GM21515 (cell line): ENCODE results near the gene CXorf38.

Experiments used
- ATAC-seq: cut with Tn5 transposase; IDR thresholded peaks from one replicate; pipeline ENCODE4 v1.9.1; 2021; ENCODE audit not compliant: unreplicated experiment

CXorf38 gene

GRCh38 chrX:40647307-40648197, at the start of gene CXorf38:
Gene CXorf38, minus strand, starts transcription at chrX:40647561. Its CDS starts 41 bp downstream, at chrX:40647520.
- peak; percentile 72 for ATAC-seq

DNA sequence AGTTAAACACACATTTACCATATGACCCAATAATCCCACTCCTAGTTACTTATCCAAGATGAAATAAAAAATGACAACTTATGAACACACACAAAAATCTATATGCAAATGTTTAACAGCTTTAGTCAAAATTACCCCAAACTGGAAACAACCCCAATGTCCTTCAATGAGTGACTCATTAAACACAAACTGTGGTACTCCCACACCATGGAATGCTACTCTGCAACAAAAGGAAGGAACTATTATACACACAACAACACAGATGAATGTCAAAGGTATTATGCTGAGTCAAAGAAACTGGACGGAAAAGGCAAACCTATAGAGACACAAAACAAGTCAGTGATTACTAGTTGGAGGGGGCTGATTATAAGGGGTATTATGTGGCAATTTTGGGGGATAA, 47.4 kb upstream of the CXorf38 start:
- ATAC-seq: no peak

DNA sequence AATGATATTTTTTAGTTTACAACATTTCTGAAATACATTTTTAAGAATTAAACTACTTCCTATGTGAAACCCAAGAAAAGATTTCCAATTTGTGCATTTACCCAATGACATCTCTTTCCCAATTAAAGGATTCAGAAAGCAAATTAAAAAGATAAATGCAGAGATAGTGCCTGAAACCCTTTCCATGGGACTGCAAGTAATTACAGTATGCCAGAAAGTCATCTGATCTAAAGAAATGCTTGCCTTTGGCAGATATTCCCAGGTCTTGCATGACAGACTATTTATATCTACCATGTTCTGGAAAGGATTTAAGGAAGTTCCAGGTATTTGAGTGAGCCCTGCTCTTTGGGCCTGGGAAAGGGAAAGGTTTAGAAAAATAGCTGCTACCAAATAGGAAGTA, 41.6 kb upstream of the CXorf38 start:
- ATAC-seq: no peak

DNA sequence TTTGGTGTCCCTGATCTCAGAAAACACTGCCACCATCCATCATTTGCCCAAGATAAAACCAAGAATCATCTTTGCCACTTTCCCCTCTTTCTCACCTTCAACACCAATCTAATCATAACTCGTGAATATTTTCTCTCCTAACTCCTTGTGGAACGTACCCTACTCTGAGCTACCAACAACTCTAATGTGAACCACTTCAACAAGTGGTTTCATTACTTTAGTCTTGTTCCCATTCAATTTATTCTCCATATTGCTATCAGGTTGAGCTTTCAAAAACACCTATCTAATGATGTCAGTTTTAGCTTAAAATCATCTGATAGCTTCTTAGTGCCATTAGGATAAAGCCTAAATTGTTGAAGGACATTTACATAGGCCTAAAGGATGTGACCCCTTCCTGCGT, 39.8 kb upstream of the CXorf38 start:
- ATAC-seq: no peak

DNA sequence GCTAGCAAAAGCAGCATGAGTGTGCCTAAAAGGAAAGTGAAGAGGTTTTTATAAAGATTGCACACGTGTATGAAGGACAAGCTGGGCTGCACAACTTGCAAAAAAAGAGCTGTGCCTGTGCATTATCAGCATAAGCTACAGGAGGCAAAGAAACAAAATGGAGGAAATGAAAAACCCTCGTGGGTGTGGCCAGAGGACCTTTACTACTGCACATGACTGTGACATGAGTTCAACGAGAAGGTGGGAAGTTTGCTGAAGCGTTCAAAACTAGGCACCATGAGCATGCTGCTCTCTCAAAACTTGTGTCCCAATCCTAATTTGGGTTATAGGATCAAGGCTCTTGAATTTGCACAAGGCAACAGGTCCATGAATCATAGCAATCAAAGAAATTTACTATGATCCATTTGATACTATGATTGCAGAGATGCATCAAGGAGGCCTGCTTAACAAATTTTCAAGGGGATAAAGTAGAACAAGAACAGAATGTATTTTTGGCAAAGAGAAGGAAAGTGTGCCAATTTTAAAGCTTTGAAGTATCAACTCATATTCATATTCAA, 38.1 kb upstream of the CXorf38 start:
- no peak for ATAC-seq

- ATAC-seq: no peak
These were observed 36.7 kb upstream of the CXorf38 start for GRCh38 chrX:40684092-40684491.

GRCh38 chrX:40683245-40683644, 35.9 kb upstream of the CXorf38 start:
- no peak for ATAC-seq

DNA sequence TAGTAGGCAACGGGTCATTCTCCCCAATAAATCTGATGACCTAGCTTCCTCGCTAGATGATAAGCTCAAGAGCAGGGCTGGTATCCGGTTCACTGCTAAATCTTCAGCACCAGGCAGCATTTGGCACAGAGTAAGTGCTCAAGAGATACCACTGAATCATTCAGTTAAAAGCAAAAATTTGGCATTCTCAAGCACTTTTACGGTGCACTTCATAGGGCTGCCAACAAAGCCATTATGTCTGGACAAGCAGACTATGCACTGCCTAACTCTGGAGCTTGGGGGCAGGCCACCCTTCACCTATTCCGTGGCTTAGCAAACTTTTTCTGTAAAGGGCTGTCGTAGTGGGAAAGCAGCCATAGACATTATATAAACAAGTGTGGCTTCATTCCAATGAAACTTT, 23.8 kb upstream of the CXorf38 start:
- no peak for ATAC-seq

GRCh38 chrX:40663880-40664630, 16.7 kb upstream of the CXorf38 start:
- no peak for ATAC-seq

DNA sequence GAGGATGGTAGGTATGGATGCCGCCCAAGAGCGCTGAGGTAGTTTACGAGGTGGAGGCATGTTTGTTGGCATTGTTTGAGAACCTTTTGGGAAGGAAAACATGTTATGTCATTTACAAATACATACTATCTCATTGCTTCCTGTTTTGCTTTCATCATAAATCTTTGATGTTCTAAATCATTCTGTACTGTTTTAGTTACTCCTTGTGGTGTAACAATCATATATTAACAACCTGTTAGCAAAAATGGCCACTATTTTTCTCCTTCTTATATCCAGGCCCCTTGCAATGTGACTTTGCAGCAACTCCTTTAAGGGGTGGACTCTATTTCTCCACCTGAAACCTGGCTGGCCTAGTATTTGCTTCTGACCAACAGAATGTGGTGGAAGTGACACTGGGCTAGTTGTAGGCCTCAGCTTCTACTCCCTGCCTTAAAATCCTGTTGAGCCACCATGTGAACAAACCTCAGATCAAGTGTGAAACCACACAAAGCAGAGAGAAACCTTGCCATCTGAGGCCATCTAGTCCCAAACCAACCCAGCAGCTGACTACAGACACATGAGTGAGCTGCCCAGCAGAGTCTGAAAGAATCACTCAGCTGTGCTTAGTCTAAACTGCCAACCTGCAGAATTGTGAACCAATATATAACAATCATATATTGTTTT, 15.8 kb upstream of the CXorf38 start:
- ATAC-seq: no peak

DNA sequence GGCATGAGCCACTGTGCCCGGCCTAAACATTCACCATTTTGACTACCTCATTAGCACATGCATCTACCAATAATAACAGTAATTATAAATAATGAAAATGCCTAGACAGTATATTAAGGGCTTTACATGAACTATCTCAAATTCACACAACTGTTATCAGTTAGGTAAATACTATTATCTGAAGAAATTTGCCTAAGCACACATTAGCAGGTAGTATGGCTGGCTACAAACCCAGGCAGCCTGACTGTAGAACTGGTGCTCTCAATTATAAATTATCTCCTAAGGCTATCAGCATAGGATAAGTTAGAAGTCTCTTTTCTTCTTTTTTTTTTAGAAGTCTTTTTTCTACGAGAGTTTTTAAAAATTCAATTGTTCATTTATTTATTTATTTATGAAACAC, 14.1 kb upstream of the CXorf38 start:
- no peak for ATAC-seq

- no peak for ATAC-seq
These were observed 13.0 kb upstream of the CXorf38 start for GRCh38 chrX:40660381-40660780.

DNA sequence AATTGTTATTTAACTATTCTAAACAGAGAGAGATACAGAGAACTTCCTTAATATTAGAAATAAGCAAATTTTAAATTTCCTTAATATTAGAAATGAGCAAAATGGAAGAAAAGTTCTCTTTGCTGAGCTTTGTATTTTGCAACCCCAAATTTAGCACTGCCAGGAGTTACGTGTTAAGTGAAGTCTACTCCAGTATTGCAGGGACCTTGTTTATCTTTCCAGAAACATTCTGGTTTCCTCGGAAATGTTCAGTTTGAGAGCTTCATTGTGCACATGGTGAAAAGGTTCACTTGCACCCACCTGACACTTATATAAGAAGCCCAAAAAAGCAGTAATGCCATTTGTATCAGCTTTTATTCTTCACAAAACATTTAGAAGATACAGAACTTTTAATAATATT, 6.2 kb upstream of the CXorf38 start:
- ATAC-seq: no peak

GRCh38 chrX:40652664-40653063, 5.3 kb upstream of the CXorf38 start:
- ATAC-seq: no peak

- ATAC-seq: no peak
These were observed 4.4 kb upstream of the CXorf38 start for GRCh38 chrX:40651620-40652223.

GRCh38 chrX:40646489-40647306, 663 bp downstream of the CXorf38 start:
- ATAC-seq: peak; percentile 23

DNA sequence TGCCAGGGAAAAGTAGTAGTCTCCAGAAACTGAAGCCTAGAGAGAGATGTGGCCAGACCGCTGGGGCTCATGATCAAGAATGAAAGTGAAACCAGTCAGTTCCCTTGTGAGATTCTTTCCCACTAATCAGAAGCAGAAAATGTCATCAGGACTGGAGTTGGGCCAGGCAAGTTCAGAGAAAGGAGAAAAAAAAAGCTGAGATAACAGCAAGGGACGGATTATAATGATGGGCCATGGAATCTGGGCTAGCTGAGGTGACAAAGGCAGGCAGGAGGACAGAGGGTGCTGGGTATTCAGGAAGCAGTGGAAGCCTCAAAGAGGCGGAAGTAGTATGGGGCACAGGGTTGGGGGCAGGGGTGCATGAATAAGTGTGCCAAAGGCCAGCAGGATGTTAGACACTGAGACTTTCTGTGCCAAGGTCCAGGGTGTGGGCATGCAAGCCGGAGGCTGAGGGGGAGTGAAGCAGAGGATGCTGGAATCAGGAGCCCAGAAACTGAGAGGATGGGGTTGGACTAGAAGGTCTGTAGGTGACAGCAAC, 2.5 kb downstream of the CXorf38 start:
- ATAC-seq: no peak

DNA sequence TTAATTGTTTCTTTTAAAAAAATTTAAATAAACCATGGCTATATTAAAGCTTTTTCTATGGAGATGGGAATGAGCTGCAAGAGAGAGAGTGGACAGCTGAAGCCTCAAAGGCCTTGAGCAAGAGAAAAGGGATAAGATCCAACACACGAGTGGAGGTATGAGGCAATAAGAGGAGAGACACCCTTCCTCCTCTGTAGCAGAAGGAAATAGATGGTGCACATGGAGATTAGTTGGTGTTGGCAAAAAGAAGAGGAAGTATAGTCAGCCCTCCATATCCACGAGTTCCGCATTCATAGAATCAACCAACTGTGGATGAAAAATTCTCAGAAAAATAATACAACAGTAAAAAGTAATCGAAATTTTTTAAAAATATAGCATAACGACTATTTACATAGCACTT, 3.2 kb downstream of the CXorf38 start:
- ATAC-seq: no peak

- no peak for ATAC-seq
These were observed 9.7 kb downstream of the CXorf38 start for GRCh38 chrX:40637687-40638086.

DNA sequence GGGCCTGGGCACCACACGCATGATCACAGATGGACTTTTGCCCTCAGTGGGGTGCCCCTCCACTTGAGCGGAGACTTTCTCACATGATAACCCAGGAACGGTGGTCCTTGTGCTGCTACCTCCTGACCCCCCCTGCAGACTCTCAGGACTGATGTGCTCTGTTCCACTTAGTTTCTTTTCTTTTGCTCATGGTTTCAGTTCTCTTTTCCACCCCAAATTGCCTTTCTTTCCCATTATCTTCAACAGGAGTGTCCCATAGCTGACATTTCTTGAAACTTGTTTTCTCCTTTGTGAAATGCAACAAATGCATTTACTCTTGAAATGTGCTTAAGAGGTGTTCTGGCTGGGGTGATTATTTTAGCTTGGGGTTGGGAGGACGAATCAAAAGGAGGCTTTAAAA, 15.2 kb downstream of the CXorf38 start:
- no peak for ATAC-seq
